Measurements from ENCODE around the gene NOXO1. TPM values are rescaled to one million over a fixed set of nuclear protein-coding genes. Genes with fewer than 3 reads are reported as not detected.

NOXO1 gene
- total and polyA plus RNA-seq, 9 of the 15 experiments (the other 6 are each of a cell fraction or from before 2014, with no cell fraction given) = not detected

DNA sequence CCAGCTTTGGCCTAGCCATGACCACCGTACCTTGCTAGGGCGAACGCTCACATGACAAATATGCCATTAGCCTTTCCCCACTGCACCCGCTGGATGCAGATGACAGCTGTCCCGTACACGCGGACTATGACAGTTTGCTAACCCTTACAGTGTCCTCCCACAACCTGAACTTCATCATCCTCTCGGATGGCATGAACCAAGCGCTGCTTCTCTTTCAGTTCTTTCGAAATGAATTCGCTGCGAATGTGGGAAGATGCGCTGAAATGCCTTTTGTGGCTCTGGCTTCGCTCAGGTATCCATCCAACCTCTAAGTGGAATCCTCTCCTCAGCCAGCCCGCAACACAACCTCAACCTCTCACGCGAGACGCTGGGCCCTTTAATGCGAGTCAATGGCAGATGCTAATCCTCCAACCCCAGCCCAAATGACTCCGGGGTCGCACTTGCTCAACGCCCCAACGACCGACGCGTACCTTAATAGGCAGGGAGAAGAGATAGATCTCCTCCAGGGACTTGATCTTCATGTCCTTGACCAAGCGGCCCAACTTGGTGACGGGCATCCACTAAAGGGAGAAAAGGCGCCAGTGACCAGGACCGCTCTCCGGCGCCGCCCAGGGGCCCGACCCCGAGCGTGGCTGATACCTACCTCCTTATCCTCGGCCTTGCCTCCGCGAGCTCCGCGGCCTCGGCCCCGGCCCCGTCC, 17.3 kb downstream of the NOXO1 start (continued):
- TF ChIP-seq, protein P1, sequence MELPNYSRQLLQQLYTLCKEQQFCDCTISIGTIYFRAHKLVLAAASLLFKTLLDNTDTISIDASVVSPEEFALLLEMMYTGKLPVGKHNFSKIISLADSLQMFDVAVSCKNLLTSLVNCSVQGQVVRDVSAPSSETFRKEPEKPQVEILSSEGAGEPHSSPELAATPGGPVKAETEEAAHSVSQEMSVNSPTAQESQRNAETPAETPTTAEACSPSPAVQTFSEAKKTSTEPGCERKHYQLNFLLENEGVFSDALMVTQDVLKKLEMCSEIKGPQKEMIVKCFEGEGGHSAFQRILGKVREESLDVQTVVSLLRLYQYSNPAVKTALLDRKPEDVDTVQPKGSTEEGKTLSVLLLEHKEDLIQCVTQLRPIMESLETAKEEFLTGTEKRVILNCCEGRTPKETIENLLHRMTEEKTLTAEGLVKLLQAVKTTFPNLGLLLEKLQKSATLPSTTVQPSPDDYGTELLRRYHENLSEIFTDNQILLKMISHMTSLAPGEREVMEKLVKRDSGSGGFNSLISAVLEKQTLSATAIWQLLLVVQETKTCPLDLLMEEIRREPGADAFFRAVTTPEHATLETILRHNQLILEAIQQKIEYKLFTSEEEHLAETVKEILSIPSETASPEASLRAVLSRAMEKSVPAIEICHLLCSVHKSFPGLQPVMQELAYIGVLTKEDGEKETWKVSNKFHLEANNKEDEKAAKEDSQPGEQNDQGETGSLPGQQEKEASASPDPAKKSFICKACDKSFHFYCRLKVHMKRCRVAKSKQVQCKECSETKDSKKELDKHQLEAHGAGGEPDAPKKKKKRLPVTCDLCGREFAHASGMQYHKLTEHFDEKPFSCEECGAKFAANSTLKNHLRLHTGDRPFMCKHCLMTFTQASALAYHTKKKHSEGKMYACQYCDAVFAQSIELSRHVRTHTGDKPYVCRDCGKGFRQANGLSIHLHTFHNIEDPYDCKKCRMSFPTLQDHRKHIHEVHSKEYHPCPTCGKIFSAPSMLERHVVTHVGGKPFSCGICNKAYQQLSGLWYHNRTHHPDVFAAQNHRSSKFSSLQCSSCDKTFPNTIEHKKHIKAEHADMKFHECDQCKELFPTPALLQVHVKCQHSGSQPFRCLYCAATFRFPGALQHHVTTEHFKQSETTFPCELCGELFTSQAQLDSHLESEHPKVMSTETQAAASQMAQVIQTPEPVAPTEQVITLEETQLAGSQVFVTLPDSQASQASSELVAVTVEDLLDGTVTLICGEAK (IDR thresholded peaks at IDR 0.05) = peak; percentile 42; the same call in 1 of the 2 replicates
- TF ChIP-seq, protein P1 (CRISPR knock-in tag; IDR thresholded peaks at IDR 0.05) = no peak; the same call in 1 of the 2 replicates
- TF ChIP-seq DMBX1 (CRISPR knock-in tag; IDR thresholded peaks at IDR 0.05; ENCODE audit: borderline replicate concordance) (0 out of 2 replicates have a peak, but pooled peaks have one; percentile 48), ARID1B (IDR thresholded peaks at IDR 0.05) (no peak), CBX8 (IDR thresholded peaks at IDR 0.05; ENCODE audit: borderline replicate concordance, extremely low read depth, low read depth, low read length, poor library complexity, severe bottlenecking) (no peak), KLF16 (IDR thresholded peaks at IDR 0.05) (no peak), TBL1XR1 (IDR thresholded peaks at IDR 0.05; ENCODE audit: low read length in 2 of 2) (peak in 1 of 2 experiments; percentile 76; a peak in 1 of 4 replicates), RAD51 (IDR thresholded peaks at IDR 0.05; ENCODE audit: borderline replicate concordance, low read depth) (0 out of 2 replicates have a peak, but pooled peaks have one; percentile 8), SUPT5H (IDR thresholded peaks at IDR 0.05) (0 out of 2 replicates have a peak, but pooled peaks have one; percentile 59), IRF2 (CRISPR knock-in tag; IDR thresholded peaks at IDR 0.05) (0 out of 2 replicates have a peak, but pooled peaks have one; percentile 32), ATF3 (IDR thresholded peaks at IDR 0.05) (no peak), ATF3 (CRISPR knock-in tag; conservative IDR thresholded peaks at IDR 0.05) (peak; percentile 83), SRSF1 (IDR thresholded peaks at IDR 0.05; ENCODE audit: low read depth, low read length) (peak; percentile 82; the same call in 1 of the 2 replicates), ZSCAN29 (IDR thresholded peaks at IDR 0.05) (0 out of 2 replicates have a peak, but pooled peaks have one; percentile 1), MAFF (IDR thresholded peaks at IDR 0.05; ENCODE audit: low read length) (no peak), GABPA (tag; conservative IDR thresholded peaks at IDR 0.05; ENCODE audit: low read depth) (no peak)
- TF ChIP-seq, protein P2, sequence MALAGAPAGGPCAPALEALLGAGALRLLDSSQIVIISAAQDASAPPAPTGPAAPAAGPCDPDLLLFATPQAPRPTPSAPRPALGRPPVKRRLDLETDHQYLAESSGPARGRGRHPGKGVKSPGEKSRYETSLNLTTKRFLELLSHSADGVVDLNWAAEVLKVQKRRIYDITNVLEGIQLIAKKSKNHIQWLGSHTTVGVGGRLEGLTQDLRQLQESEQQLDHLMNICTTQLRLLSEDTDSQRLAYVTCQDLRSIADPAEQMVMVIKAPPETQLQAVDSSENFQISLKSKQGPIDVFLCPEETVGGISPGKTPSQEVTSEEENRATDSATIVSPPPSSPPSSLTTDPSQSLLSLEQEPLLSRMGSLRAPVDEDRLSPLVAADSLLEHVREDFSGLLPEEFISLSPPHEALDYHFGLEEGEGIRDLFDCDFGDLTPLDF (CRISPR knock-in tag; IDR thresholded peaks at IDR 0.05) = peak; percentile 59; the same call in 1 of the 2 replicates

All from K562 (cell line).